ENCODE results near the gene EPC2.

The EPC2 gene

GRCh38 chr2:148643998-148644882 is at the start of gene EPC2:
Gene EPC2, plus strand, starts transcription at chr2:148644751. Its CDS starts 267 bp downstream, at chr2:148645018.
- no peak for TF ChIP-seq CTCF (IDR thresholded peaks at IDR 0.05)

- TF ChIP-seq CTCF (IDR thresholded peaks at IDR 0.05): no peak
Observed at GRCh38 chr2:148596018-148596417, 48.5 kb upstream of the EPC2 start.

GRCh38 chr2:148599109-148599991 is 45.2 kb upstream of the EPC2 start:
- no peak for TF ChIP-seq CTCF (IDR thresholded peaks at IDR 0.05)

GRCh38 chr2:148602885-148603561 is 41.5 kb upstream of the EPC2 start:
- TF ChIP-seq CTCF (IDR thresholded peaks at IDR 0.05): no peak

- no peak for TF ChIP-seq CTCF (IDR thresholded peaks at IDR 0.05)
Observed at GRCh38 chr2:148603562-148603920, 41.0 kb upstream of the EPC2 start.

- no peak for TF ChIP-seq CTCF (IDR thresholded peaks at IDR 0.05)
Observed at GRCh38 chr2:148604927-148605326, 39.6 kb upstream of the EPC2 start.

- TF ChIP-seq CTCF (IDR thresholded peaks at IDR 0.05): no peak
Observed at GRCh38 chr2:148607566-148607965, 37.0 kb upstream of the EPC2 start.

Measured in LNCAP (cell line).